ENCODE data around the gene DDX11.
"Not testable (repeated sequence)": the region's sequence is repeated elsewhere in the genome, so short reads cannot be mapped to it uniquely, and the experiment has no call there.

DDX11 gene

GRCh38 chr12:31073527-31074332 lies at the start of gene DDX11:
Gene DDX11, plus strand, starts transcription at chr12:31073860. Its CDS starts 4,534 bp downstream, at chr12:31078394.
- DNase-seq, result peak; percentile 78

- no peak for DNase-seq
Observed at GRCh38 chr12:31026202-31026601, 47.5 kb upstream of the DDX11 start.

GRCh38 chr12:31027006-31027405 lies 46.7 kb upstream of the DDX11 start:
- DNase-seq, result not testable (repeated sequence)

GRCh38 chr12:31029468-31029867 lies 44.2 kb upstream of the DDX11 start:
- no peak for DNase-seq

GRCh38 chr12:31029916-31030562 lies 43.6 kb upstream of the DDX11 start:
- DNase-seq, result no peak

- DNase-seq, result no peak
Observed at GRCh38 chr12:31031951-31032335, 41.7 kb upstream of the DDX11 start.

- no peak for DNase-seq
Observed at GRCh38 chr12:31033146-31033545, 40.5 kb upstream of the DDX11 start.

- no peak for DNase-seq
Observed at GRCh38 chr12:31033681-31034080, 40.0 kb upstream of the DDX11 start.

GRCh38 chr12:31034372-31034771 lies 39.3 kb upstream of the DDX11 start:
- no peak for DNase-seq

GRCh38 chr12:31035226-31035625 lies 38.4 kb upstream of the DDX11 start:
- no peak for DNase-seq

- DNase-seq, result no peak
Observed at GRCh38 chr12:31035967-31036665, 37.5 kb upstream of the DDX11 start.

GRCh38 chr12:31037028-31037427 lies 36.6 kb upstream of the DDX11 start:
- no peak for DNase-seq

GRCh38 chr12:31037931-31038330 lies 35.7 kb upstream of the DDX11 start:
- no peak for DNase-seq

- DNase-seq, result no peak
Observed at GRCh38 chr12:31041033-31041564, 32.6 kb upstream of the DDX11 start.

- not testable (repeated sequence) for DNase-seq
Observed at GRCh38 chr12:31050143-31050542, 23.5 kb upstream of the DDX11 start.

GRCh38 chr12:31050548-31050947 lies 23.1 kb upstream of the DDX11 start:
- not testable (repeated sequence) for DNase-seq

- DNase-seq, result not testable (repeated sequence)
Observed at GRCh38 chr12:31051692-31052091, 22.0 kb upstream of the DDX11 start.

- not testable (repeated sequence) for DNase-seq
Observed at GRCh38 chr12:31052121-31052520, 21.5 kb upstream of the DDX11 start.

GRCh38 chr12:31052666-31053439 lies 20.8 kb upstream of the DDX11 start:
- not testable (repeated sequence) for DNase-seq

- DNase-seq, result not testable (repeated sequence)
Observed at GRCh38 chr12:31053944-31054343, 19.7 kb upstream of the DDX11 start.

GRCh38 chr12:31057671-31058070 lies 16.0 kb upstream of the DDX11 start:
- no peak for DNase-seq

GRCh38 chr12:31066196-31066595 lies 7.5 kb upstream of the DDX11 start:
- DNase-seq, result not testable (repeated sequence)

- DNase-seq, result not testable (repeated sequence)
Observed at GRCh38 chr12:31067656-31068055, 6.0 kb upstream of the DDX11 start.

Measured in NCI-H1048 (cell line).